ENCODE measurements around the gene CHCHD4. TPM values are rescaled to one million over a fixed set of nuclear protein-coding genes. Genes with fewer than 3 reads are reported as not detected.

The CHCHD4 gene
- 11.9 and 12.9 TPM in 2 replicates for total RNA-seq

GRCh38 chr3:14124615-14125192 is at the start of gene CHCHD4, which contains the start of gene TMEM43:
Gene CHCHD4, minus strand, starts transcription at chr3:14124870. Its CDS starts 194 bp downstream, at chr3:14124676.
Gene TMEM43, plus strand, starts transcription at chr3:14125052. Its CDS starts 142 bp downstream, at chr3:14125194.
- peak; percentile 98 to 99 for DNase-seq (ENCODE audit: low read depth in 2 of 2)

- DNase-seq (ENCODE audit: low read depth in 2 of 2) = no peak
Observed at GRCh38 chr3:14172496-14172895, 47.8 kb upstream of the CHCHD4 start.

- peak in 1 of 2 donors; percentile 63 for DNase-seq (ENCODE audit: low read depth in 2 of 2)
Observed at GRCh38 chr3:14170531-14171159, 46.0 kb upstream of the CHCHD4 start.

- no peak for DNase-seq (ENCODE audit: low read depth in 2 of 2)
Observed at GRCh38 chr3:14169871-14170270, 45.2 kb upstream of the CHCHD4 start.

GRCh38 chr3:14169435-14169834 is 44.8 kb upstream of the CHCHD4 start:
- DNase-seq (ENCODE audit: low read depth in 2 of 2) = no peak

DNA sequence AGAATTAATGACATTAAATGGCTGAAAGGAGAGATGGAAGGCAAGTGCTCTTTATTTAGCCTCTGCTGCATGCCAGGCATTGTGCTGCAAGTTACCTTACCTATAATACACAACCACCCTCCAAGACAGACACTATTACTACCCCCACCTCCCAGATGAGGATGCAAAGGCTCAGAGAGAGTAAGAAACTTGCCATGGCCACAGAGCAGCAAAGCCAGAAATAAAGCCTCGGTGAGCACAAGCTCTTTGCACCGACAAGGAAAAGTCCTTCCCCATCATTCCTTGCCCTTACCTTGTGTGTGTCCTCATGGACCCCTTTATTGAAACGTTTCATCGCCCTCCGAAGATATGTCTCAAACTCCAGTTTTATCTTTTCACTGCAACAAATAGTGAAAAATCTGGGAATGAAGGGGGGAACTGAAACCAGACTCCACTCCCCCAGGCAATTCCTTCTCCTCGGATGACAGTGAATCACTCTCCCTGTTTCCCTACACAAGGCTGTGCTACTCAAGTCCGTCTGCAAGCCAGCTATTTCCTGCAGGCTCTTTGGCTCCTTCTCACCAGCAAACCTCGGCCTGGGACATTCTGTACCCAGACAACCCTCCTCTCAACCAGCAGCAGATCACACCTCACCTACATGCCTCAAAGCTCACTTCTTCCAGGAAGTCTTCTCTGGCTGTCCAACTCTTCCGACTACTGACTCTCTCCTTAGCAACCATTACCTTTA is 42.4 kb upstream of the CHCHD4 start:
- peak in 1 of 2 donors; percentile 13 for DNase-seq (ENCODE audit: low read depth in 2 of 2)

DNA sequence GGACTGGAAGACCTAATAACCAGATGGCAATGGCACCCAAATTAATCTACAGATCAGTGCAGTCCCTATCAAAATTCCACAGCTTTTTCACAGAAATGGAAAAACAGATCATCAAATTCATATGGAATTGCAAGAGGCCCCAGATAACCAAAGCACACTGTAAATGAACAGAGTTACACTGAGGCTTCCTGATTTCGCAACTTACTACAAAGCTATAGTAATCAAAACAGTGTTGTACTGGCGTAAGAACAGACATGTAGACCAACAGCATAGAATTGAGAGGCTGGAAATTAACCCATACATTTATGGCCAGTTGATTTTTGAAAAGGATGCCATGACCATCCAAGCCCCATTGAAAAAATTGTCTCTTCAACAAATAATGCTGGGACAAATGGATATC is 37.5 kb upstream of the CHCHD4 start:
- DNase-seq (ENCODE audit: low read depth in 2 of 2) = no peak

- no peak for DNase-seq (ENCODE audit: low read depth in 2 of 2)
Observed at GRCh38 chr3:14161282-14161681, 36.6 kb upstream of the CHCHD4 start.

- DNase-seq (ENCODE audit: low read depth in 2 of 2) = no peak
Observed at GRCh38 chr3:14159426-14159825, 34.8 kb upstream of the CHCHD4 start.

DNA sequence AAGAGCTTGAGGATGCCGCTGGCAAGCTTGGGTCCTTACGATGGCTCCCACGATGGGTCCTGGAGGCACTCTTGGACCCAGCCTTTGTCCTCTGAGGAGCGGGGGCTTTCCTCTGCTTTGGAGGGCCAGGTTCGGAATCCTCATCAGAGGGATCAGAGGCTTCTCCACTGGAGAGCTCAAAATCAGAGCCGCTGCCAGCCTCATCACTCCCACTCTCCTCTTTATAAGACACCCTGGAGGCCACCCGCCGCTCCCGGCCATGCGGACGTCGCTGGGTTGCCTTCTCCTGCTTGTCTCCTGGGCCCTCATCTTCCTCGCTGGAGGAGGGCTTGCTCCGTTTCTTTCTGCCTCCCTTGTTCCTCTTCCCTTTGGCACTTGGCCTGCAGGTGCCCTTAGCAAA is 33.7 kb upstream of the CHCHD4 start:
- DNase-seq (ENCODE audit: low read depth in 2 of 2) = no peak

- no peak for DNase-seq (ENCODE audit: low read depth in 2 of 2)
Observed at GRCh38 chr3:14157951-14158350, 33.3 kb upstream of the CHCHD4 start.

DNA sequence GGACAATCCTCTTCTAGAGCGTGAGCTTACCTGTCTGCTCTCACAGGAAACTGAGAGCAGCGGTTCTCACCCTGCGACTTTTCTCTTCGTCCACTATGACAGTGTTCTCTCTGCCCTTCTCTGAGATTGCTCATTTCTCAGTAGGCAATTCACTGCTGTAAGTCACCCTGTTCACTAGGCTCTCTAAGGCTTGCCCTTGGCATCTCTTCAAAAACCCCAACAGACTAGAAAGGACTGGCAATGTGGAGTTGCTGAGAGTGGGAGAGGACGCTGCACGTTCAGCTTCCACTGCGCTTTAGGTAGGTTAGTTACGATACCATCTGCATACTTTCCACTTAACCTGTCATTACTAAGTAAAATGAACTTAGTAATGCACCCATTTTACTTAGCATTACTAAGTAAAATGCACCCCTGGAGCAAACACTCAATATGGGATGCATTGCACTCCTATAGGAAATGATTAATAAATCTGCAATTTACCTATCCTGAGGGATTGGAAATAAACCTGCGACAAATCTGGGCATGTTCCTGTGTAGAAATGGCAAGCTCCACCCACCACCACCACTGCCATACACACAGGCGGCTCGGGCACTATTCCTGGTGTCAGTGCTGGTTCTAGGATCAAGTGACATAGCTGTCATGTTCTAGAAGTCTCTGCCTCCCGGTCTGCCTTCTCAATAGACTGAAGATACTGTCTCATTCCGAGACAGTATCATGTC is 32.3 kb upstream of the CHCHD4 start:
- no peak for DNase-seq (ENCODE audit: low read depth in 2 of 2)

DNA sequence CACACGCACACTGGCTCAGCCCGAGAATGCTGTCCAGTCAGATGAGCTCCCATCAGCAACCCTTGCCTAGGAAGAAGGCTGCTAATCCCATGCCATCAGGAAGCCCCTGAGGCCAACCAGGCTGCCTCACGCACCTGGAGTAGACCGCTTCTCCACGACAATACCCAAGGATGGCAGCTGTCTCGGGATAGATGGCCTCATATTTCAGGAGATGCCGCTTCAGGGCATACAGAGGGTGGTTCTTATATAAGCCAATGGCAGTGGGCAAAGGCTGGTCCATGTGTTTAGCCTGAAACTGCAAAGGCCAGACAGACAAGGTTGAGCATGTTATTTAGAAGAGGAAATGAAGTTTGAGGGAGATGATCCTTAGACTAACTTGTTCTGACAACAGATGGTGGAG is 31.5 kb upstream of the CHCHD4 start:
- no peak for DNase-seq (ENCODE audit: low read depth in 2 of 2)

DNA sequence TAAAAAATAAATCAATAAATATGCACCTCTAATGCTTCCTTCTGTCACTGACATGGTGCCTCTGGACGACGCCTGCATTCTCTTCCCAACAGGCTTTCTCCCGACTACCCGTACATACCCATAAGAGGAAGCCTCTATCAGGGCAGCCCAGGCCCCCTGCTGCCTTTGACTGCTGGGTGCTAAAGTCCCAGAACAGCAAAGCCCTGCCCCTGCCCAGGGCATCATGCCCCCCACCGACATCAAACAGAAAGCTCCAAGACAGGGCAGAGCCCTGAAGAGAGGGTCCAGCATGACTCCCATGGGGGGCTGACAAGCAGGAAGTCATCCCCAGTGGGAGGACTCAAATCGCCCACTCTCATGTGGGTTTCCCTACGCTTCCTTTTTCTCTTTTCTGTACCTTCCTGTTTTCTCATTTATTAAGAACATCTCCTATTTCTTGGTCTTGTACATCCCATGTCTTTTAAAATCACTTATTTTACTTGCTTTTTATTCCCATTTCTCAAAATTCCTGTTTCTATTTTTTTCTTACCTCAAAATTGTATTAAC is 30.3 kb upstream of the CHCHD4 start:
- DNase-seq (ENCODE audit: low read depth in 2 of 2) = no peak

DNA sequence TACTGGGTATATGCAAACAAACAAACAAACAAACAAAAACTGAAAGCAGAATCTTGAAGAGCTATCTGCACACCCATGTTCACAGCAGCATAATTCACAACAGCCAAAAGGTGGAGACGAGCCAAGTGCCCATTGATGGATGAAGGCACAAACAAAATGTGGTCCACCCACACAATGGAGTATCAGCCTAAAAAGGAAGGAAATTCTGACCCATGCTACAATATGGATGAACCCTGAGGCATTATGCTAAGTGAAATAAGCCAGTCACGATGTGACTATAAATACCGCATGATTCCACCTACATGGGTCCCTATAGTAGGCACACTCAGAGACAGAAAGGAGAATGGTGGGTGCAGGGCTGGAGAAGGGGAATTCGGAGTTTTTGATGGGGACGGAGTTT is 29.6 kb upstream of the CHCHD4 start:
- DNase-seq (ENCODE audit: low read depth in 2 of 2) = peak in 1 of 2 donors; percentile 72

- DNase-seq (ENCODE audit: low read depth in 2 of 2) = no peak
Observed at GRCh38 chr3:14153663-14154062, 29.0 kb upstream of the CHCHD4 start.

- no peak for DNase-seq (ENCODE audit: low read depth in 2 of 2)
Observed at GRCh38 chr3:14152963-14153355, 28.3 kb upstream of the CHCHD4 start.

- DNase-seq (ENCODE audit: low read depth in 2 of 2) = peak in 1 of 2 donors; percentile 26
Observed at GRCh38 chr3:14152233-14152962, 27.7 kb upstream of the CHCHD4 start.

DNA sequence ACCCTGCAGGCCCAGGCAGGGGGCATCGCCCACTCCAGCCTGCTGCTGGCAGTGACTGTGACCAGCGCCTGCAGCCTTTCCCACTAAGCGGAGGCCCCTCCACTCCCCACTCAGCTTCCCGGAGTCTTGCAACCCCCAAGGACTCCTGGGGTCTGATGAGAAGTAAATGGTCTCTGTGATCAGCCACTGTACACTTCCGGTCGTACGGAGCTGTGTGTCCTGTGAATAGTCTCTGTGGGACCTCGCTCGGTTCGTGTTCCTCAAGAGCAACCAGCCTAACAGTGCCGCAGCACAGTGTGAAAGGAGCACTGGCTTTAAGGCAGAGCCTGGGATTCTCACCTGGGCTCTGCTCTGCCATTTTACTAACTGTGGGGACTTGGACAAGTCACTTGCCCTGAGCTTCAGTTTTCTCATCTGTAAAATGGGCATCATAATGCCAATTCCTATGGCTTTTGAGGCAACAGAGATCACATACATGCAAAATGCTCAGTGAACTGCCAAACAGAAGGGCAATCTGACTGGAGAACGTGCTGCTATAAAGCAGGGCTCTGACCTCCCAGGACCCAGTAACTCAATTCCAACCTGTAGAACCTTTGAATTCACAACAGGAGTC is 26.9 kb upstream of the CHCHD4 start:
- DNase-seq (ENCODE audit: low read depth in 2 of 2) = no peak

DNA sequence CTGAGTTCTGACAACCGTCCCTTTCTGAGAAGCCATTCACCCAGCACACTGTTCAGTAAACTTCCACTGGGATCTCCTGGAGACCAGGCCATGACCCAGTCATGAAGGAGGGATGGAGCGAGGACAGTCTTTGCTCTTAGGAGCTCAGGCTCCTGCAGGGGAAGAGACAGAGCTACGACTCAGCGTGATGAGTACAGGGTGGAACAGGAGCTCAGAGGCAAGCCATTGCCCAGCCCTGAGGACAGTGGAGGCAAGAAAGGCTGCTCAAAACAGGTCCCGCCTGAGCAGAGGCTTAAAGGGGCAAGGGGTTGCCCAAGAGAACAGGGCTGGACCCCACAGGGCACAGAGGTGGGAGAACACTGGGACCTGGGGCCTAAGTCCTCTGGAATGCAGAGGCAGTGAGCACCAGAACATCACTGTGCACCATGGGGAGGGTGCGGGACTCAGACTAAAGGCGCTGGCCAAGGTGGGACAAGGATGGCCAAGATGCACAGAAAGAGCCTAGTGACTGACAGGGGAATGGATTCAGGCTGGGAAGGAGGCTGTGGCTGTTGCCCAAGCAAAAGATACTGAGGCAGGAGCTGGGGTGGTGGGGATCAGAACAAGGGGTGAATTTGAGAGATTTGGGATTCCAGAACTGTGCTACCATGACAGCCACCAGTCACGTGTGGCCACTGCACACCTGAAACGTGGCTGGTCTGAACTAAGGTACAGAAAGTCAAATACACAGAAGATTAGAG is 26.0 kb upstream of the CHCHD4 start:
- no peak for DNase-seq (ENCODE audit: low read depth in 2 of 2)
